Activated CD4-positive, alpha-beta T cell treated with anti-CD3 and anti-CD28 coated beads, Interleukin-2, Interleukin-4, amounts not matched to agents 100 ng/mL and 50 ng/mL, durations not matched to agents 16 hours and 8 hours (primary cell): ENCODE measurements around the gene FBXO42.

Experiments
- DNase-seq: peaks from one replicate; pipeline ENCODE4 v3.0.0-alpha.2; 2020; ENCODE audit warnings: low spot score

Gene FBXO42

DNA sequence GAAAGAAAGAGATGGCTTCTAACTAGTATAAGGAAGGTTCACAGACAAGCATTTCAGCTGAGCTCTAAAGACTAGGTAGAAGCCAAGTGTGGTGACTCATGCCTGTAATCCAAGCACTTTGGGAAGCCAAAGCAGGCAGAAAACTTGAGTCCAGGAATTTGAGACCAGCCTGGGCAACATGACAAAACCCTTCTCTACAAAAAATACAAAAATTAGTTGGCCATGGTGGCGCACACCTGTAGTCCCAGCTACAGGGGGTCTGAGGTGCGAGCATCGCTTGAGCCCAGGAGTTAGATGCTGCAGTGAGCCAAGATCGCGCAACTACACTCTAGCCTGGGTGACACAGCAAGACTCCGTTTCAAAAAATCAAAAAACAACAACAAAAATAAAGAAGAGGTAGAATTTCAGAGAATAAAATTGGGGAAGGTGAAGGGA is 27.8 kb downstream of the FBXO42 start:
- no peak for DNase-seq

DNA sequence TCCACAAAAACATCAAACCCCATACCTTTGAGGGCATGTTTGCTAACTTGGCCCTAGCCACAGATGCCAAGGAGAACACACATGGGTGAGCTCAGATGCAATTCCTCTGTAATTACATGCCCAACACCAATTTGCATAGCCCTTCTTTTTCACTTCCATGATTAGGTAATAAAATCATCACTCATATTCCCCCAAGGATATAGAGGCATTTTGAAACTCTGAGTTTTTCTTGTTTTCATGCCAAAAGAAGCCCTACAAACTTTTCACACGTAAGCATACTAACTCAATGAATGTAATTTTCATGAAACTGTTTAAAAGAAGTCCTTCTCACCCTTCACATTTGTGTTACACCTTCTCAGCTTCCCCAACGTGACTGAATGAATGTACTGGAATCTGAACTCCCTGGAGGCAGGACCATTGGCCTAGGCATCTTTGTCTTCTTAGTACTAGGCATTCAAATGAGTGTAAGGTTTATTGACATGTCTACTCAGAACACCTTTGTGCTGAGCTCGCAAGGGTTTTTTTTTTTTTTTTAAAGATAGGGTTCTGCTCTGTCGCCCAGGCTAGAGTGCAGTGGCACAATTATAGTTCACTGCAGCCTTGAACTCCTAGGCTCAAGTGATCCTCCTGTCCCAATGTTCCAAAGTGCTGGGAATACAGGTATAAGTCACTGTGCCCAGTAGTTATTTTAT is 31.0 kb downstream of the FBXO42 start:
- no peak for DNase-seq

DNA sequence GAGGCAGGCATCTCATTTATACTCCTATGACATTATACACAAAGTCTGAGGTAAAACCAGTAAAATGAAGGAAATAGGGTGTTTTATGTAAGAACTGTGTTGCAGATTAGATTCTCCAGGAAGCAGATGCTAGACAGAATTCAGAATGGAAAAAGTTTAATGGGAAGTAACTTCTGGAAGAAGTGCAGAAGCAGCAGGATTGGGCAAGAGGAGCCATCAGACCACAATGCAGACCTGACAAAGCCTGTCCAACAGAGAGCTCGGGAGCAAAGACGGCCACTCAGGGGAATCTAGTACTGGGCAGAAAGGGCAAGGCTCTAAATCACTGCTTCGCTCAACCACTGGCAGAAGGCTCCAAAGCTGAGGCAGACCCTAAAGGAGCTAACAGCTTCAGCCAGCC is 33.7 kb downstream of the FBXO42 start:
- DNase-seq = no peak

DNA sequence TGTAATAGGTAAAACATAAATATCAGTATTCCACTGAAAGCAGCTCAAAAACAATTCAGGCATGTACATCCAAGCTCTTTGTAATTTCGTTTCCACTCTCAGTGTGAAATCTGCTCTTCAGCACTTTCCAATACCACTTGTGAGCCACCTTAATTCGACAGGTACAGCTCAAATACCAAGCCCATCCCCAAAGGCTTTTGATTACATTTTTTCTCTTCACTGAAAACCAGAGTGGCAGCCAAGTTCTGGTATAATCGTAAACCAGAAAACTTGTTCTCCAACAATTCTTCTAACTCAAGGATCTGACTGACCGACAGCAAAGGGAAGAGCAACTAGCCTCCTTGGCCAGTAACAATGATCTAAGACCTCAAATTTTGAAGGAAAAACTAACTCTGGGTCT is 36.8 kb downstream of the FBXO42 start:
- no peak for DNase-seq

DNA sequence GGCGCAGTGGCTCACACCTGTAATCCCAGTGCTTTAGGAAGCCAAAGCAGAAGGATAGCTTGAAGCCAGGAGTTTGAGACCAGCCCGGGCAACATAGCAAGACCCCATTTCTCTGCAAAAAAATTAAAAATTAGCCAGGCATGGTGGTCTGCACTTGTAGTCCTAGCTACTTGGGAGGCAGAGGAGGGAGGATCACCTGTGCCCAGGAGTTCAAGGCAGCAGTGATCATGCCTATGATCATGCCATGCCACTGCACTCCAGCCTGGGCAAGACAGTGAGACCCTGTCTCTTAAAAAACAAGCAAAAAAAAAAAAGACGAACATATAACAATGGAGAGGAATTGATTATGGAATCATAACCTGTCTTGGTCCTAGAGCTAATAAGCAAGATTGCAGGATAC is 45.1 kb downstream of the FBXO42 start:
- DNase-seq = no peak

DNA sequence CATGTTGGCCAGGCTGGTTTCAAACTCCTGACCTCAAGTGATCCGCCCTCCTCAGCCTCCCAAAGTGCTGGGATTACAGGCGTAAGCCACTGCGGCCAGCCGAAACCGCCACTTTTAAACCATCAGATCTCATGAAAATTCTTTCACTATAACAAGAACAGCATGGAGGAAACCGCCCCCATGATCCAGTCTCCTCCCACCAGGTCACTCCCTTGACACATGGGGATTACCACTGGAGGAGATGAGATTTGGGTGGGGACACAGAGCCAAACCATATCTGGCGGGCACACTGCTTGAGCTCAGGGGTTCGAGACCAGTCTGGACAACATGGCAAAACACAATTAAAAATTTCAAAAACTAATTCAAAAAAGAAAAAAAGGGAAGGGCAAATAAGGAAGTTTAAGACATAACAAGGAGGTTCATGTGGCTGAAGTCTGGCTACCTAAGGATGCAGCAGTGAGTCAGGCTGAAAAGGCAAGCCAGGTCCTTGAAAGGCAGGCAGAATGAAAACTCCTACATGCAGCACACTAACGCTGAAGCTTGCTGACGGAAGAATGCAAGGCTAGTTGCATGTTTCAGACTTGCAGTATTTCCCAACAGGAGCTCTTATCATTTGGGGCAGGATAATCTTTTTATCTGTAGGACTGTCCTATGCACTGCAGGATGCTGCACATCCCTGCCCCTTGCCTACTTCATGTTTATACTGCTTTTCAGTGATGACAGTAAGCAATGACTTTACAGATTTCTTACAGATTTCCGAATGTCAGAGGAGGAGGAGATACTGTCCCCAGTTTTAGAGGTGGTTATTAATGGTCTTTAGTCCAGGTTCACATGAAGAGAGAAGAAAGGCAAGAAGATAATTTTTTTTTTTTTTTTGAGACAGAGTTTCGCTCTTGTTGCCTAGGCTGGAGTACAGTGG is 49.3 kb downstream of the FBXO42 start:
- DNase-seq = no peak

DNA sequence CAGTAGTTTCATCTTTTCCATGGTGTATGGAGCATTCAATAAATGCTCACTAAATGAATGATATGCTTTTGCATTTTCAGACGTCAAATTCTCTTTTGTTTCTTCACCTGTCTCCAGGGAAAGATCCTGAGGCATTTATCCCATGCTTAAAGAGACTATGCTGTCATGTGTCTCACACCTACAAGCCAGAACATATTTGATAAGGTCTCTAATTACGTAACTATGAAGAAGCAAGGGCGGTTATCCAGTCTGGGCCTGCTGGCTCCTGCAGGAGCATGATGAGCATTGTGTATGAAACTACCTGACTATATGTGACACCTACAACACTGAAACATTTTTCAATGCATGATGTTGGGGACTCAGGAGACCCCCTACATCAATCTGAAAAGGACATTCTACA is 51.8 kb downstream of the FBXO42 start:
- DNase-seq = no peak

DNA sequence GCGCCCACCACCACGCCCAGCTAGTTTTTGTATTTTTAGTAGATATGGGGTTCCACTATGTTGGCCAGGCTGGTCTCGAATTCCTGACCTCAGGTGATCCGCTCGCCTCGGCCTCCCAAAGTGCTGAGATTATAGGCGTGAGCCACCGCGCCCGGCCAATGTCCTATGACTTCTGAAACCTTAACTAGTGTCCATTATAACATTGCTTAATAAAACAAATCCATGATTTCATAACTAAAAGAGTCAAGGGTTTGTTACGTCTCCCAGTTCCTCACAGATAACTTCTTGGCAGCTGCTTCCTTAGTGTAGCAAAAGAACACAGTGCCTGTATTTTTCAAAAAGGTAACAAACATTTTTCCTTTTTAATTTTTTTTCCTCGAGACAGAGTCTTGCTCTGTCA is 53.6 kb downstream of the FBXO42 start:
- DNase-seq = no peak

DNA sequence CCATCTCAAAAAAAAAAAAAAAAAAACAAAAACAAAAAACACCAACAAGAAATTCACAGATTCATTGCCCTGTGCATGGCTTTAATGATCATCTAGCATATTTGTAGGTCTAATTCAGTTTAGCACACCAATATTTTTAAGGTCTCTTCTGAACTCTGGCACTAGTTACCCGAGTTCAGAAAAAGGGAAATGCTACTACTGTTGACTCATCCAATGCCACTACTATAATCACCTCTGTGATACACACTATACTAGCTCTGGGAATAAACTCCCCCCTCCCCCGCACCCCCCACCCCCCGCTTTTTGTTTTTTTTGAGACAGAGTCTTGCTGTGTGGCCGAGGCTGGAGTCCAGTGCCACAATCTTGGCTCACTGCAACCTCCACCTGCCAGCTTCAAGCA is 55.6 kb downstream of the FBXO42 start:
- no peak for DNase-seq

DNA sequence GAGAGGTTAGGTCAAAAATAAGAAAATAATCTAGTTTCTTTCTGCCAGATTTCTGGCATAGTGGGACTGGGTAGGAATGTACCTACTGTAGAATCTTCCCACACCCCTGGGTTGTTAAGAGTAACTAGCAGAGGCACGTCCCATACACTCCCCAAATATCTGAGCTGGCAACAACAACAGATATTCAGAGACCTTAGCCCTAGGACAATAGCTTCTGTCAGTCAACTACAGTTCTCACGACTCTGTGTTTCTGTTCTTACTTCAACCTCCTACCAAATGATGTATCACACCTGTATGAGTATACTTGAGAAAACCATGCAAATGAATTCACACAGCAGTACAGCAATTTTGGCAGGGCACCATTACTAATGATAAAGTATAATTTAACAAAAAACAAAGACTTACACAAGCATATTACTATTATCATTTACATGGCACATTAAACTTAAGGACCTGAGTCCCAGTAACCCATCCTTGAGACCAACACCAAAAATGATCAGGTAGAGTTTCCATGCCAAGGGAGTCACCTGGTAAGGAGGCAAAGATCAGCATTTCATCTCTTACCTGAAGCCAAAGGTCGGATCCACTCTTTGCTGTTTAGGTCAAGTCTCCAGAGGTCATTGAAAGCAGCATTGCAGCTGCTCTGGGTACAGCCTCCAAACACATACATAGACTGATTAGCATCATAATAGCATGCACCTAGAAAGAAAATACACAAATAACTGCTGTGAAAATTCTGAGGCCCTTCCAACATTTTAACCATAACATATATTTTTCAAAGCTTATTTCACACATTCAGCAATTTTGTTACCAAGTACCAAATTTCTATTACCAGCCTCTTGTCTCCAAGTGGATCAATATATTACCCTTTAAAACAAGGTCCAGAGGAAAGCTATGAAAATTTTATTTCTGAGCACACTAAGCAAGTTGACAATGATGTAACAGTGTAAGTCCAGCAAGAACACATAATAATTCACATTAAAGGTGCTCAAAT is 57.8 kb downstream of the FBXO42 start:
- no peak for DNase-seq

DNA sequence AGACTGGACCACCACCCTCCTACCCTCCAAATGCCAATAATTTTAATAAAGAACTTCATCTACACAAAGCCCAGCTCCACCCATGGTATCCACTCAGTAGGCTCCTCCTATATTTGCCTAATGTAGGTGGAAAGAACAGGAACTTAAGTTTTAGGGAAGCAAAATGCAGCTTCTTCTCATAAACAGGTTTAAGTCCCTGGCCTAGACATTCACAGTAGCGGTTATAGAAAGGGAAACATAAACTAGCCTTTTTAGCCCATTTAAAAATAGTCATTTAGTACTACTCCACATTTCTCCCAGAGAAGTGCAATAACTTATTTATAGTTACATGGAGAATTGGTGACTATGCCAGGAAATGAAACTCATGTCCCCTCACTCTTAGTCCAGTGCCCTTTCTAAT is 58.7 kb downstream of the FBXO42 start:
- DNase-seq = no peak

DNA sequence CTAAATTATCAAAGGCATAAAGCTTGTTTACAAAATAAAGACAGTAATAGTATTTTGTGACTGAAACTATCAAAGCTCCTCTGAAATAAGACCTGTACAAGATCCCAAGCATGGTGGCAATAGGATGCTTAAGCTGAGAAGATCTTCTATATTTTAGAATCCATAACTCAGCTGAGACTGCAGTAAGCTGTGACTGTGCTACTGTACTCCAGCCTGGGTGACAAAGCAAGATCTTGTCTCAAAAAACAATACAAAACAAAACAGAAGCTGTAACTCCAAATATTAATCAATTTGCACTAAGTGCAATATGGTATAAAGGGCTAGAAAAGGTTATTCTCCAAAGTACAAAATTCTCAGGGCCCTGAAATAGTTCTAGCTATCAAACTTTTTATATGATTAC is 59.5 kb downstream of the FBXO42 start:
- no peak for DNase-seq

DNA sequence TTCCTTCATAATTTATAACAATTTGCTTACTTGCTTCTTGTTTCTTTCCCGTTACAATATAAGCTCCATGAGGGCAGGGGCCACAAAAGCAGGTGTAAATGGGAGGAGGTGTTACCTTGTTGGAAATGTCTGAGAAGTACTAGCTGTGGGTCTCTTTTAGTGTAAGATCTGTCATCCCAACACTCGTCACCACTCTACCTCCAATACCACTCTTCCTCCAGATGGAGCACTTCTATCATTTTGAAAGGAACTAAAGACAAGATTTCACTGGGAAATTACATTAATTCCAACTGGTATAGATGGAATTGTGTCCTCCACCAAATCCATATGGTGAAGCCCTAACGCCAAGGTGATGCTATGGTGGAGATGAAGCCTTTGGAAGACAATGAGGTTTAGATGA is 62.3 kb downstream of the FBXO42 start:
- no peak for DNase-seq

DNA sequence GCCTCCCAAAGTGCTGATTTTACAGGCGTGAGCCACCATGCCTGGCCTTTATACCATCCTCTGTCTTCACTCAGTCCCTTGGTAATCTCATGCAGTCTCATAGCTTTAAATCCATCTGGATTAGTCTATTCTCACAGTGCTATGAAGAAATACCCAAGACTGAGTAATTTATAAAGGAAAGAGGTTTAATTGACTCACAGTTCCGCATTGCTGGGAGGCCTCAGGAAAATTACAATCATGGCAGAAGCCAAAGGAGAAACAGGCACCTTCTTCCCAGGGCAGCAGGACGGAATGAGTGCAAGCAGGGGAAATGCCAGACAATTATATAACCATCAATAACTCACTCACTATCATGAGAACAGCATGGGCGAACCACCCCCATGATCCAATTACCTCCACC is 66.2 kb downstream of the FBXO42 start:
- DNase-seq = no peak

DNA sequence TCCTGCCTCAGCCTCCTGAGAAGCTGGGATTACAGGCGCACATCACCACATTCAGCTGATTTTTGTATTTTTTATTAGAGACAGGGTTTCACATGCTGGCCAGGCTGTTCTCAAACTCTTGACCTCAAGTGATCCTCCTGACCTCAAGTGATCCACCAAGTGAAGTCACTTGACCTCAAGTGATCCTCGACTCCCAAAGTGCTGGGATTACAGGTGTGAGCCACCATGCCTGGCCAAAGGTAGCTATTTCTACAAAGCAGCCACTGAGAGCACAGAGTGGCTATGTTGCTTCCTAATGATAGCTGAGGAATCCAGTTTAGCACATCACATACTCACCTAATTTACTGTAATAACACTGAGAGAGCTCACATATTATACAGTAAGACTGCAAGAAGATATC is 70.5 kb downstream of the FBXO42 start:
- DNase-seq = no peak

DNA sequence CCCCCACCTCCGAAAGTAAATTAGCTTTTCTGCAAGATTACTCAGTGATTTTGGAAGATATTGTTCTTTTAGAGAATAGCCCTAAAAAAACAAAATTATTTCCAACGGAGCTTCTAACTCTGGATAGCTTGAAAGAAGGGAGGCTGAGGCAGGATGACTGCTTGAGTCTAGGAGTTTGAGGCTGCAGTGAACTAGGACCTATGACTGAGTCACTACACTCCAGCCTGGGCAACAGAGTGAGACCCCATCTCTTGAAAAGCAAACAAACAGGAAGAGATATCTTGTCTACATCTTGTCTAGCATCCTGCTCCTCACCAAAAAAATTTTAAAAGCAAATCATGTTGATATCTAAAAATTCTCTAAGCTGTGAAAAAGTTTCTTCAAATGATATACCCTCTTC is 73.1 kb downstream of the FBXO42 start:
- no peak for DNase-seq

DNA sequence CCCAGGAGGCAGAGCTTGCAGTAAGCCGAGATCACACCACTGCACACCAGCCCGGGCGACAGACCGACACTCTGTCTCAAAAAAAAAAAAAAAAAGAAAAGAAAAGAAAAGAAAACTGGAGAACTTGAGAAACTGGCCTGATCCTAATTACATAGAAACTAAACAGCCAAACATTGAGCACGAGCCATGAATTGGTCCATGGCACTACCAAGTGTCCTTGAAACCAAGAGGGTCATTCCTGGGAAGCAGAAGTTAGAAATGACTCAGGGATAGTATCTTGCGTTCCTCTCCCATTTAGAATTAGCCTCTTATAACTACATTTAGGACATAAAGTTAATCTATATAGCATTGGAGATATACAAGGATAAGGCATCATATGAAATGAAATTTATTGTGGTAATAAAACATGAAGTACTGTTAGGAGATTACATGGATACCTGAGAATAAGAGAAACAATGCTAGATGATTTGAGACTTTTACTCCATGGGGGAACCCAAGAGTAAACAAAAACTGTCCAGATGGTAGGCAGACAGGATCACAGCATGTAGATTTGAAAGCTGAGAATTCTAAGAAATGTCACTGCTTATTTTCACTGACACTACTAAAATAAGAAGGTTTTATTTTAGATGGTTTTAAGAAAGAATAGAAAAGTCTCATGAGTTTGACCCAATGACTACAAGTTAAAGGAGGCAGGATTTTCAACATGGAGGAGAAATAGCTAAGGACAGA is 75.8 kb downstream of the FBXO42 start:
- no peak for DNase-seq

DNA sequence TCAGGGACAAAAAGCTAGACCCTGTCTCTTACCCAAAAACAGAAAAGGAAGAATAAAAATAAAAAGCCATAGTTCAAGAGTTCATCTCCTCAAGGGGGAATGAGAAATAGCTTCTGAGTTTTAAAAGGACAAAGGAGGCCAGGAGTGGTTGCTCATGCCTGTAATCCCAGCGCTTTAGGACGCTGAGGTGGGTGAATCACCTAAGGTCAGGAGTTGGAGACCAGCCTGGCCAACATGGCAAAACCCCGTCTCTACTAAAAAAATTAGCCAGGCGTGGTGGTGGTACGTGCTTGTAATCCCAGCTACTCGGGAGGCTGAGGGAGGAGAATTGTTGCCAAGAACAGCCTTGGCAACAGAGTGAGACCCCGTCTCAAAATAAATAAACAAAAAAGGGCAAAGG is 76.7 kb downstream of the FBXO42 start:
- no peak for DNase-seq

DNA sequence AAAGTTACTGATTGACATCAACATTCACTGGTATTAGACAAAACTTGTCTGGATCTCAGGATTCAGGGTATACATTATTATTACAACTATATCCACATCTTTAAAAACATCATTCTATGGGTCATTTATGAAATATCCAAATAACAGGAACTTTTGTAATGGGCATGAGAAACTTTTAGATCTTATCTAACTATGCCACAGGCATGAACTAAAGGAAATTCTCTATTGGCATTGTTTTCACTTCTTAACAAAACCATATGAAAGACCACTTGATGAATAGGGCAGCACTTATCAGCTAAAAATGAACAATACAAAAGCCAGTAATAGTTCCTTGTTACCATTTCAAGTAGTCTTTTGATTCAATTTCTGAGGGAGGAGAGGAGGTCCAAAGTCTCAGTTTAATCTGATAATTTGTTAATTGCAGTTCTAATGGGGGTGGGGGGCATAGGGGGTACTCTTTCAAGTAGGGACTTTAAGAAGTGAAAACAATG is 84.5 kb downstream of the FBXO42 start:
- DNase-seq = no peak

DNA sequence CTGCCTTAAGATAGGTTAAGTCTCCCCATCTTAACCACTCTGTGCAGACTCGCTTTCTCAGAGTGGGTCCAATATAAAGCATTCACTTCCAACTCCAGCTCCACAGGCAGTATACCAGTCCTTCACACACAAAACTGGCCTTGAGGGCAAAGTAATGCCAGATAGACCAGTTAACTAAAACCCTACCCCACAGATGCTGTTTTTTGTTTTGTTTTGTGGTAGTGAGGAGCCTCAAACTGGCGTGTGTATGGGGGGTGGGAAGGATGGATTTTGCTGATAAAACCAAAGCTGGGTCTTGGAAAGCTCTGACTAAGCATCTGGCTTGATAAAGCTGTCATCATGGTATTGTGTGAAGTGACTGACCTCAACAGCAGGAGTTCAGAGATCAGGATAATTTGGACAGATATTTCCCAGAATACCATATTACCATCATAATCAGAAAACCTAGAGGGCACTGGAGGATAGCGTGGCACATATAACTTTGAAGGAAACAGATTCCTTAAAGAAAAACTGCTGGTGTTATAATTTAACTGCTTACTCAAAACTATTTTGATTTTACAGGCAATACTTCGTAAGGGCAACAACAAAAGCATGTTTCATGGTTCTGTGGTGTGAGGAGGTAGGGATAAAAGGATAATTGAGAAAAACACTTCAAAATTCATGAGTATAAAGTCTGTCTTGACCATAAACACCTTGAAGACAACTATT is 85.7 kb downstream of the FBXO42 start:
- DNase-seq = no peak

DNA sequence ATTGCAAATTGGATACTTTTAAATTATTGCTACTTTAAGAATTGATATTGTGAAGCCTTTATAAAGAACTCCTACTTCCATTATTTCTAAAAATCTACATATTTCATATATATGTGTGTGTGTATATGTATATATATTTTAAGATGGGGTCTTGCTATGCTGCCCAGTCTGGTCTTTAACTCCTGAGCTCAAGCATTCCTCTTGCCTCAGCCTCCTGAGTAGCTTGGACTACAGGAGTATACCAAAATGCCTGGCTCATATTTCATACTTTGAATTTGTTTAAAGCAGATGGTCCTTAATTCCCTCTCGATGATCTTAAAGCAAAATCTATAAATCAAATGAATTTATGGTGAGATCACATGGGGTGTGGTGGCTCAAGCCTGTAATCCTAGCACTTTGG is 90.2 kb downstream of the FBXO42 start:
- no peak for DNase-seq
